B cell (primary cell): ENCODE measurements around the gene OSBPL1A. TPM values are rescaled to one million over a fixed set of nuclear protein-coding genes. Genes with fewer than 3 reads are reported as not detected.

ENCODE experiments used
- ATAC-seq: fragments of 200-7000 bp; cut with Tn5 transposase; one replicate; pipeline ENCODE4 v1.10.0; 2021; ENCODE audit warnings: low read depth, mild to moderate bottlenecking, moderate number of reproducible peaks, moderate library complexity
- CTCF ChIA-PET: fragments of 350-600 bp; sonication (Branson Sonifier 250); formaldehyde crosslinking; loops from one replicate; lab custom pipeline; 2021; ENCODE audit warnings: antibody characterized with exemption, inconsistent platforms; lab: Charles Lee
- POLR2A ChIA-PET: fragments of 350-600 bp; sonication (Branson Sonifier 250); formaldehyde crosslinking; loops from one replicate; lab custom pipeline; 2021; ENCODE audit warnings: antibody characterized with exemption; lab: Charles Lee
- DNase-seq: peaks from one replicate; pipeline ENCODE4 v3.0.0; 2013
- H2AFZ ChIP-seq: 2 replicates; pipeline ENCODE4 v1.6.1; 2012; ENCODE audit warnings: mild to moderate bottlenecking, low read depth, low read length; ENCODE audit not compliant: insufficient read depth, poor library complexity, severe bottlenecking
- H3K27ac ChIP-seq, 2 donors: 1 replicate in 1 of 2; 2 replicates in 1 of 2; pipeline ENCODE4 v1.5.1; 2012 to 2013; ENCODE audit warnings: low read length in 2 of 2, mild to moderate bottlenecking in 2 of 2, moderate library complexity in 1 of 2
- H3K27me3 ChIP-seq, 4 experiments: fragments of 200-600 bp in 1 of 4; sonication (generic) in 1 of 4; replicated peaks in 1 of 4; 1 replicate in 2 of 4; 2 replicates in 2 of 4; pipeline versions ENCODE4 v1.6.1 to v1.7.0; 2013 to 2016; ENCODE audit warnings: low read length in 3 of 4, mild to moderate bottlenecking in 2 of 4, mixed read lengths in 1 of 4, moderate library complexity in 1 of 4; ENCODE audit not compliant: insufficient read depth in 4 of 4, control insufficient read depth in 3 of 4; ENCODE audit errors: control extremely low read depth in 1 of 4
- H3K36me3 ChIP-seq, 2 experiments: replicated peaks in 1 of 2; 1 replicate in 1 of 2; 2 replicates in 1 of 2; pipeline versions ENCODE4 v1.6.1 to v1.7.1; 2013; ENCODE audit warnings: low read length in 1 of 2; ENCODE audit not compliant: insufficient read depth in 2 of 2, control insufficient read depth in 1 of 2; ENCODE audit errors: control extremely low read depth in 1 of 2, extremely low read depth in 1 of 2
- H3K4me1 ChIP-seq, 2 donors: fragments of 200-600 bp in 1 of 2; sonication (generic) in 1 of 2; 1 replicate in 1 of 2; 2 replicates in 1 of 2; pipeline versions ENCODE4 v1.5.1 to v1.6.1; 2013 to 2017; ENCODE audit warnings: low read length in 2 of 2; ENCODE audit not compliant: control insufficient read depth in 2 of 2, insufficient read depth in 2 of 2
- H3K4me2 ChIP-seq: replicated peaks from 2 replicates; pipeline ENCODE3; 2012; ENCODE audit warnings: mild to moderate bottlenecking, low read depth, low read length; ENCODE audit not compliant: poor library complexity, severe bottlenecking
- H3K4me3 ChIP-seq, 5 experiments: fragments of 200-600 bp in 1 of 5; sonication (generic) in 1 of 5; 1 replicate in 3 of 5; 2 replicates in 2 of 5; pipeline versions ENCODE4 v1.5.1 to v1.7.0; 2011 to 2016; ENCODE audit warnings: low read length in 4 of 5, mild to moderate bottlenecking in 4 of 5, low read depth in 2 of 5, control low read depth in 1 of 5, moderate library complexity in 1 of 5; ENCODE audit not compliant: insufficient read depth in 1 of 5; ENCODE audit errors: control extremely low read depth in 1 of 5, extremely low read depth in 1 of 5
- H3K79me2 ChIP-seq: fragments of 200-600 bp; sonication (generic); one replicate; pipeline ENCODE4 v1.6.0; 2016; ENCODE audit warnings: low read length; ENCODE audit not compliant: control insufficient read depth, insufficient read depth
- H3K9ac ChIP-seq: fragments of 200-600 bp; sonication (generic); 2 replicates; pipeline ENCODE4 v1.6.1; 2017; ENCODE audit warnings: mild to moderate bottlenecking, low read length, moderate library complexity
- H3K9me3 ChIP-seq, 3 donors: one replicate each; pipeline versions ENCODE4 v1.6.1 to v1.7.1; 2013; ENCODE audit warnings: low read length in 2 of 3; ENCODE audit not compliant: control insufficient read depth in 2 of 3, insufficient read depth in 1 of 3; ENCODE audit errors: control extremely low read depth in 1 of 3
- H4K20me1 ChIP-seq: 2 replicates; pipeline ENCODE4 v1.6.0; 2012; ENCODE audit warnings: mild to moderate bottlenecking, low read length; ENCODE audit not compliant: insufficient read depth, control insufficient read depth, poor library complexity, severe bottlenecking
- H3K27ac Mint-ChIP-seq: one replicate; pipeline ENCODE4 v1.8.0; 2021; ENCODE audit warnings: mixed read lengths
- H3K27me3 Mint-ChIP-seq: one replicate; pipeline ENCODE4 v1.8.0; 2021; ENCODE audit warnings: mixed read lengths
- H3K4me1 Mint-ChIP-seq: one replicate; pipeline ENCODE4 v1.8.0; 2021; ENCODE audit warnings: mixed read lengths
- H3K4me3 Mint-ChIP-seq: one replicate; pipeline ENCODE4 v1.8.0; 2021; ENCODE audit warnings: mixed read lengths
- H3K9me3 Mint-ChIP-seq: one replicate; pipeline ENCODE4 v1.8.0; 2022; ENCODE audit warnings: mixed read lengths; ENCODE audit not compliant: insufficient read depth
- EZH2 ChIP-seq: IDR thresholded peaks from 2 replicates; pipeline ENCODE4 v1.6.1; 2012; ENCODE audit warnings: borderline replicate concordance, low read depth, mild to moderate bottlenecking, moderate library complexity, low read length; ENCODE audit not compliant: insufficient read depth, poor library complexity, severe bottlenecking
- WGBS: methylation state at CpG from one replicate; pipeline ENCODE4 v1.1.5; 2013; ENCODE audit warnings: missing lambda C conversion rate; ENCODE audit not compliant: insufficient coverage; 5-methylcytosine and 5-hydroxymethylcytosine counted together
- intact Hi-C: fragments of 100-400 bp; cut with micrococcal nuclease; formaldehyde crosslinking; loops from one replicate; pipeline ENCODE4 v1.10.0; 2022
- polyA plus RNA-seq: library from polyadenylated mRNA; depleted of rRNA; stranded (reverse); fragments of >200 nt; gene quantifications from 2 replicates; pipeline ENCODE4 v1.2.3, GENCODE V29; 2012
- total RNA-seq, 2 donors: library from RNA; stranded (reverse); fragments of 120-200 nt in 1 of 2; gene quantifications; 1 replicate in 1 of 2; 2 replicates in 1 of 2; pipeline versions ENCODE4 v1.2.3 to v1.2.4, GENCODE V29; 2013 to 2022
- TF ChIP-seq, protein P1 (sequence below): fragments of 200-600 bp; IDR thresholded peaks from one replicate; pipeline ENCODE4 v1.8.0; 2022; ENCODE audit warnings: antibody characterized with exemption, mild to moderate bottlenecking

Gene OSBPL1A
- total and polyA plus RNA-seq, 2 donors (not counting 1 experiment from before 2014, with no cell fraction given) = 0.57 to 0.86 TPM

DNA sequence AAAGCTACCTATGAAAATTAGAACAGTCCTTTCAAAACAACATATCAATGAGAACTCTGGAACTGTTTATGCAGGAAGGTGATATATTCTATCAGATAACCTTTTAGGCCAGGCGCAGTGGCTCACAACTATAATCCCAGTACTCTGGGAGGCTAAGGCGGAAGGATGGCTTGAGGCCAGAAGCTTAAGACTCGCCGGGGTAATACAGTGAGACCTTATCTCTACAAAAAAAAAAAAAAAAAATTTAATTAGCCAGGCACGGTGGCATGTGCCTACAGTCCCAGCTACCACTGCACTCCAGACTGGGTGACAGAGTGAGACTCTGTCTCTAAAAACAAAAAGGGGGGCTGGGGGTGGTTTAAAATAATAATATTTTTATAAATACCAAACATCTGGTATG lies 77.9 kb downstream of the OSBPL1A start:
- H3K27me3 Mint-ChIP-seq = no peaks in the 10 kb centered on the region
- no peaks in the 10 kb centered on the region for H3K27me3 ChIP-seq
- TF ChIP-seq EZH2 = no peak
- TF ChIP-seq, protein P1, sequence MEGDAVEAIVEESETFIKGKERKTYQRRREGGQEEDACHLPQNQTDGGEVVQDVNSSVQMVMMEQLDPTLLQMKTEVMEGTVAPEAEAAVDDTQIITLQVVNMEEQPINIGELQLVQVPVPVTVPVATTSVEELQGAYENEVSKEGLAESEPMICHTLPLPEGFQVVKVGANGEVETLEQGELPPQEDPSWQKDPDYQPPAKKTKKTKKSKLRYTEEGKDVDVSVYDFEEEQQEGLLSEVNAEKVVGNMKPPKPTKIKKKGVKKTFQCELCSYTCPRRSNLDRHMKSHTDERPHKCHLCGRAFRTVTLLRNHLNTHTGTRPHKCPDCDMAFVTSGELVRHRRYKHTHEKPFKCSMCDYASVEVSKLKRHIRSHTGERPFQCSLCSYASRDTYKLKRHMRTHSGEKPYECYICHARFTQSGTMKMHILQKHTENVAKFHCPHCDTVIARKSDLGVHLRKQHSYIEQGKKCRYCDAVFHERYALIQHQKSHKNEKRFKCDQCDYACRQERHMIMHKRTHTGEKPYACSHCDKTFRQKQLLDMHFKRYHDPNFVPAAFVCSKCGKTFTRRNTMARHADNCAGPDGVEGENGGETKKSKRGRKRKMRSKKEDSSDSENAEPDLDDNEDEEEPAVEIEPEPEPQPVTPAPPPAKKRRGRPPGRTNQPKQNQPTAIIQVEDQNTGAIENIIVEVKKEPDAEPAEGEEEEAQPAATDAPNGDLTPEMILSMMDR = no peak
- H2AFZ ChIP-seq = no peak overlapping the region
- H3K79me2 ChIP-seq = no peaks in the 10 kb centered on the region
- no peak overlapping the region for H3K4me2 ChIP-seq
- no peaks in the 10 kb centered on the region for H4K20me1 ChIP-seq
- H3K4me3 Mint-ChIP-seq = no peak overlapping the region
- no CpG with 5 or more reads among the region's 5 CpGs for WGBS
- DNase-seq = no peak
- H3K4me1 Mint-ChIP-seq = no peaks in the 10 kb centered on the region
- ChIA-PET CTCF (no interaction called here), POLR2A (no interaction called here)
- no peaks in the 10 kb centered on the region for H3K9me3 ChIP-seq
- ATAC-seq = no peak
- H3K27ac ChIP-seq = no peak overlapping the region
- no peaks in the 10 kb centered on the region for H3K36me3 ChIP-seq
- no peak overlapping the region for H3K27ac Mint-ChIP-seq
- H3K4me1 ChIP-seq = no peaks in the 10 kb centered on the region
- no peaks in the 10 kb centered on the region for H3K9me3 Mint-ChIP-seq
- H3K4me3 ChIP-seq = no peak overlapping the region
- H3K9ac ChIP-seq = no peak overlapping the region
- intact Hi-C loops = no loop called here

DNA sequence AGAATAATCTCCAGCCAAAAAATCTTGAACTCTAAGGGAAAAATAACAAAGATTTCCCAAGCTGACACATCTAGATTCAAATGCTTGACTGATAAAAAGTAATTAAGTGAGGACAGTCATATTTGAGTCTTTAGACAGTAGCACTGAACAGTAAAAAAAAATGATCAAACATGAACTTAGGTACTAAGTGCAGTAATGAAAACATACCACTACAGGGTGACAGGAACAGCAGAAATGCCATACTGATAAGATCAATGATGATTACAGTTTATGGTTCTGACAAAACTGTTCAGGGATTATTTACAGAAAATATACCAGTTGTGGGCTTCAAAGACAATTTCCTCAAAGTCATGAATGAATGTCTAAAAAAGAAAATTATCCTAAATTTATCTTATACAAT lies 80.3 kb downstream of the OSBPL1A start:
- H3K4me3 ChIP-seq = no peak overlapping the region
- ChIA-PET POLR2A (no interaction called here), CTCF (no interaction called here)
- H3K79me2 ChIP-seq = no peaks in the 10 kb centered on the region
- no peaks in the 10 kb centered on the region for H3K4me1 ChIP-seq
- H4K20me1 ChIP-seq = no peaks in the 10 kb centered on the region
- H3K9me3 Mint-ChIP-seq = no peaks in the 10 kb centered on the region
- ATAC-seq = no peak
- intact Hi-C loops = no loop called here
- no peak overlapping the region for H3K4me2 ChIP-seq
- H3K27ac Mint-ChIP-seq = no peak overlapping the region
- no peak overlapping the region for H2AFZ ChIP-seq
- no peak overlapping the region for H3K4me3 Mint-ChIP-seq
- DNase-seq = no peak
- H3K4me1 Mint-ChIP-seq = no peaks in the 10 kb centered on the region
- no peaks in the 10 kb centered on the region for H3K36me3 ChIP-seq
- H3K9me3 ChIP-seq = no peaks in the 10 kb centered on the region
- no peak overlapping the region for H3K9ac ChIP-seq
- no peak overlapping the region for H3K27ac ChIP-seq
- H3K27me3 ChIP-seq = no peaks in the 10 kb centered on the region
- TF ChIP-seq, protein P1 = no peak
- TF ChIP-seq EZH2 = no peak
- H3K27me3 Mint-ChIP-seq = no peaks in the 10 kb centered on the region
